Jurkat, Clone E6-1 (cell line): ENCODE measurements around the gene NHERF2. TPM values are rescaled to one million over a fixed set of nuclear protein-coding genes. Genes with fewer than 3 reads are reported as not detected.

Experiments
- DNase-seq: peaks from one replicate; pipeline ENCODE4 v3.0.0-alpha.2; 2011; ENCODE audit warnings: low read depth, low spot score
- H3K4me3 ChIP-seq: 2 replicates; pipeline ENCODE4 v1.5.1; 2011; ENCODE audit warnings: mild to moderate bottlenecking, low read length, control low read depth, moderate library complexity
- polyA plus RNA-seq: library from polyadenylated mRNA; unstranded; fragments of >200 nt; gene quantifications from one replicate; pipeline ENCODE4 v1.2.1, GENCODE V29; 2012; ENCODE audit warnings: missing spikeins; ENCODE audit not compliant: insufficient read length, insufficient read depth

NHERF2 gene
- polyA plus RNA-seq, result 31.7 TPM

GRCh38 chr16:2026461-2027023 is at the start of gene NHERF2:
NHERF2 (plus strand) TSS chr16:2026902; CDS start chr16:2027006, 104 bp downstream.
- peak within 1 kb of the TSS; percentile 24; the same call in 1 of the 2 replicates for H3K4me3 ChIP-seq
- DNase-seq, result no peak

DNA sequence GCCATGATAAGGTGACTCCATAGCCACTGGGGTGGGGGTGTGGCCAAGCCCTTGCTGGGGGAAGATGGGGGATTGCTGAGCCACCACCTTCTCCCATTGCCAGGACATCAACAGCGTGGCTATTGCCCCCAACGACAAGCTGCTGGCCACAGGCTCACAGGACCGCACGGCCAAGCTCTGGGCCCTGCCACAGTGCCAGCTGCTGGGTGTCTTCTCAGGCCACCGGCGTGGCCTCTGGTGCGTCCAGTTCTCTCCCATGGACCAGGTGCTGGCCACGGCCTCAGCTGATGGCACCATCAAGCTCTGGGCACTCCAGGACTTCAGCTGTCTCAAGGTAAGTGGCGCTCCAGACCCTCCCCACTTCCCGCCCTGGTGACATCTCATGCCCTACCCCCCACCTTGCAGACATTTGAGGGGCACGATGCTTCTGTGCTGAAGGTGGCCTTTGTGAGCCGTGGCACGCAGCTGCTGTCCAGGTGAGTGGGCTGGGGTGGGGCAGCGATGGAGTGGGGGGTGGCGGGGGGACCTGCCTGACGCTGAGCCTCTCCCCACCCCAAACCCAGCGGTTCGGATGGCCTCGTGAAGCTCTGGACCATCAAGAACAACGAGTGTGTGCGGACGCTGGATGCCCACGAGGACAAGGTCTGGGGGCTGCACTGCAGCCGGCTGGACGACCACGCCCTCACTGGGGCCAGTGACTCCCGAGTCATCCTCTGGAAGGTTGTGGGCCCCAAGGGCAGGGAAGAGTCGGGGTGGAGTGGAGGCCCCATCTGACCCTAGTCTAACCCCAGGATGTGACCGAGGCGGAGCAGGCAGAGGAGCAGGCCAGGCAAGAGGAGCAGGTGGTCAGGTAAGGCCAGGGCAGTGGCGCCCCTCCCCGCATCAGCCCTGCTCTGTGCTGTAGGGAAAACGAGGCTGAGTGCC is 49.5 kb upstream of the NHERF2 start:
- DNase-seq, result no peak
- H3K4me3 ChIP-seq, result no peak overlapping the region

DNA sequence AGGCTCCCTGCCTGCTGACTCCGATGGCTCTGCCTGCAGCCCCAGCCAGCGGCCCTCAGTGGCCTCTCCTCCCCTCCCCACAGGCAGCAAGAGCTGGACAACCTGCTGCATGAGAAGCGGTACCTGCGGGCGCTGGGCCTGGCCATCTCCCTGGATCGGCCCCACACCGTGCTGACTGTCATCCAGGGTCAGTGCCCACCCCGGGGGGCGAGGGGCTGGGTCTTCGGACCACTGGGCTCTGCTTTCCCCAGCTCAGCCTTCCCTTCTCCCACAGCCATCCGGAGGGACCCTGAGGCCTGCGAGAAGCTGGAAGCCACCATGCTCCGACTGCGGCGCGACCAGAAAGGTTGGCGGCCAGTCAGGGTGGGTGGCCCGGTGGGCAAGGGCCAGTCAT is 48.8 kb upstream of the NHERF2 start:
- H3K4me3 ChIP-seq, result no peak overlapping the region
- no peak for DNase-seq

GRCh38 chr16:1978476-1979120 is 48.1 kb upstream of the NHERF2 start:
- DNase-seq, result no peak
- H3K4me3 ChIP-seq, result no peak overlapping the region

- no peak for DNase-seq
These were observed 47.3 kb upstream of the NHERF2 start for GRCh38 chr16:1979271-1980029.

GRCh38 chr16:1980030-1980769 is 46.5 kb upstream of the NHERF2 start:
- DNase-seq, result no peak
- no peak overlapping the region for H3K4me3 ChIP-seq

More at GRCh38 chr16:1979271-1980029, 47.3 kb upstream of the NHERF2 start:
- no peak overlapping the region for H3K4me3 ChIP-seq

GRCh38 chr16:1980770-1981087 is 46.0 kb upstream of the NHERF2 start:
- H3K4me3 ChIP-seq, result no peak overlapping the region
- no peak for DNase-seq

GRCh38 chr16:1981398-1981836 is 45.3 kb upstream of the NHERF2 start, which contains the start of gene NOXO1:
NOXO1 (minus strand) TSS chr16:1981469; CDS start chr16:1981179, 290 bp downstream.
- H3K4me3 ChIP-seq, result no peak within 1 kb of the TSS
- no peak for DNase-seq

DNA sequence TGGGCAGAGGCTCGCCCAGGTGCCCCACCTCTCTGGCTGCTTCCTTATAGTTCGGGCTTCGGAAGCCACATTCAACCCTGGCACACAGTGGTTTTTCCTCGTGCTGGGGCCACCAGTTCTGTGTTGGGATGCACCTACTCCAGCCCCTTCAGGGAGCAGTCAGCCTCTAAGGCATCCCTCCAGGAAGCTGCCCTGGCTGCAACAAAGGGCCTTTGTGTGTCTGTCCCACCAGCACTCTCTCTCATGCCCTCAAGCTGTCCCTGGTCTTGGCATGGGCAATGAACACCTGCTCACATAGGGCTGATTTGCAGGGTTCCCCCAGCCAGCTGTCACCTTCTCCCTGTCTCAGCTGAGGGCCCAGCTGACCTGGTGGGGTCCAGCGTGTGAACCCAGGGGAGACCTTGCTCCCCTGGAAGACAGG is 44.7 kb upstream of the NHERF2 start:
- DNase-seq, result no peak
- no peak overlapping the region for H3K4me3 ChIP-seq

DNA sequence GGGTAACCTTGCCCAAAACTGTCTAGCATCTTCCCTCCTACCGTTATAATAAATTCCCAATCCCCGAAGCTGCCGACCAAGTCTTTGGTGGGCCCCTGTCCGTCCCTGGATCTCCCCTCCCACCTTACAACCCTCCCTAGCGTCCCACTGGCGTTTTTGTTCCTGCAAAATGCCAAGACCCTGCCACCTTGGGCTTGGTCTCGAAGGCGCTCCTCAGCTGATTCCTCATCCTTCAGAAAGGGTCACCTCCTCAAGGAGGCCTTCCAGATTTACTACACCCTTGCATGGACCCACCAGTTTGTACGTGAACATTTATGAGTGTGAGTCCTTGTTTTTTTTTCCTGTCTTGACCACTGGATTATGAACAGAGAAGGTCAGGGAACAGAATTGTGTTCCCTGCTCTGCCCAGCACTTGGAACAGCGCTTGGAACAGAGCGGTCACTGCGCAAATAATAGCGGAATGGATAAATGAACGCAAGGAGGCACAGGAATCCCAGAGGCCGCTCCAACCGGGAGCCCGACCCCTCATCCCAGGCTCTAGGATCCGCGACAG is 43.6 kb upstream of the NHERF2 start:
- H3K4me3 ChIP-seq, result peak overlapping the region; percentile 66
- DNase-seq, result no peak

DNA sequence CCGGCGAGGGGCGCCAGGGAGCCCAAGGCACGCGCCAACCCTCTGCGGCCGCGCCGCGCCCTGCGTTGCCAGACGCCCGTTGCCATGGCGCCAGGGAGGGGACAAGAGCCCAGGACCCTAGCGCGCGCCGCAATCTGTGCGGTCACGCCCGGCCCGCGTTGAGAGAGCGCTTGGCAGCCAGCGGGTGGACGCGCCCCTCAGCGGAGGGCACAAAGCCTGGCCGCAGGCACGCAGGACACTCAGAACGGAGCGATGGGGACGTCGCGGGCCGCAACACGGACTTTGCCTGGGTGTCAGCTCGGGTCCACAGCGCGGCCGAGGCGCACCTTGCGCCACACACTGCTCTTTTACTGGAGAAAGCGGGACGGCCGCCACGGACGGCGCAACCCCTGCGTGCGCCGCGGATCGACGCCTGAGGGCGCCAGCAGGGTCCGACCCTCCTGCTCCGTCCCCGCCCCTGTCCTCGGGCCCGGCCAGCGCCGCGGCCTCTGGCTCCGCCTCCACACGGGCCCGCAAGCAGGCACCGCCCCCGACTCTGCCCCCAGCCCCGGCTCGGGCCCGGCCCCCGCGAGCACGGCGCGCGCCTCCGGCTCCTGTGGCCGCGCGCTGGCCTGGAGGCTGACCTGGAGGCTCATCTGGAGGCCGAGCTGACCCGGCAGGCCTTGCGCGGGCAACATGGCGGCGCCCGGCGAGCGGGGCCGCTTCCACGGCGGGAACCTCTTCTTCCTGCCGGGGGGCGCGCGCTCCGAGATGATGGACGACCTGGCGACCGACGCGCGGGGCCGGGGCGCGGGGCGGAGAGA is 43.0 kb upstream of the NHERF2 start, which contains the start of gene GFER:
TSS of gene GFER (plus strand) at position 650 of the 803 bp plus-strand sequence. CDS start at position 676, 26 bp downstream.
- H3K4me3 ChIP-seq, result peak within 1 kb of the TSS; percentile 66
- DNase-seq, result peak; percentile 35

DNA sequence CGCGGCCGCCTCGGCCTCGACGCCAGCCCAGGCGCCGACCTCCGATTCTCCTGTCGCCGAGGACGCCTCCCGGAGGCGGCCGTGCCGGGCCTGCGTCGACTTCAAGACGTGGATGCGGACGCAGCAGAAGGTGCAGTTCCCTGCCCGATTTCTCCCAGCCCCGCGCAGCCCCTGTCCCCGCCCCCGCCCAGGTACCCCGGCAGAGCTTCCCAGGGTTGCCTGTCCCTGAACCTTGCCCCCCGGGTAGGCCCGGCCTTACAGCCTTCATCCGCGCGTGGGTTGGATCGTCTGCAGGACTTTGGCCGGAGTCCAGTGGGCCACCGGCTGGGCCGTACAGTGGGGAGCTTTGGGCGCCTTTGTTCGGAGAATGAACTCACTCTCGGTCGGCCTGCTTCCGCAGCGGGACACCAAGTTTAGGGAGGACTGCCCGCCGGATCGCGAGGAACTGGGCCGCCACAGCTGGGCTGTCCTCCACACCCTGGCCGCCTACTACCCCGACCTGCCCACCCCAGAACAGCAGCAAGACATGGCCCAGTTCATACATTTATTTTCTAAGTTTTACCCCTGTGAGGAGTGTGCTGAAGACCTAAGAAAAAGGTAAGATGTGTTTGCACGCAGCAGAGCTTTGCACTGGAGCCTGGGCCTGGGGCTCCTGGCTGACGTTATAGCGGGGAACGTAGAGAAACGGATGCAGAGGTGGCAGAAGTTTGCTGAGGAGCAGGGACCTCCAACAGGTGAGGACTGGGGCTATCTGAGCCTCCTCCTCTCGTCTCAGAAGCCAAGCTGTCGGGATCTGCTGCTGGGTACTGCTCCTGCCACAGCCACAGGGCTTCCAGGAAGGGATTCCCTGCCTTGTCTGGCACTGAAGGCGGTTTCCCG is 42.1 kb upstream of the NHERF2 start:
- peak overlapping the region; percentile 66 for H3K4me3 ChIP-seq
- DNase-seq, result no peak

DNA sequence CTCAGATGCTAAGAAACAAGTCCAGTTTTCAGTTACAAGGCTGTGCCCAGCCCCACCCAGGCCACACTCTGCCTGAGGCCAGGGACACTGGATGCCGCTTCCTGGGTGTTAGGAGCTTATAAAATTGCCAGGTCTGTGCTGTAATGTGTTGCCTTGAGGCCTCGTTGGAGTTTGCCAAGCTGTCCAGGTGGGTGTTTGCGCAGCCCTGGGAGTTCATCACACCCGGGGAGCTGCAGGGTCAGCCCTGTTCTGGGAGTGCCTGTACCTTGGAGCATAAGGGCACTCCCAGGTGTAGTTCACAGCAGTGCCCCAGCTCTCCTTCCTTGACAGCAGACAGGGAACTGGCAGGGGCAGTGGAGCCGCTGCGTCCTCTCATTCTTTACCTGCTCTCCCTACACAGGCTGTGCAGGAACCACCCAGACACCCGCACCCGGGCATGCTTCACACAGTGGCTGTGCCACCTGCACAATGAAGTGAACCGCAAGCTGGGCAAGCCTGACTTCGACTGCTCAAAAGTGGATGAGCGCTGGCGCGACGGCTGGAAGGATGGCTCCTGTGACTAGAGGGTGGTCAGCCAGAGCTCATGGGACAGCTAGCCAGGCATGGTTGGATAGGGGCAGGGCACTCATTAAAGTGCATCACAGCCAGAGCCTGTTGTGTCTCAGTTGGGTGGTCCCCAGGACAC is 41.1 kb upstream of the NHERF2 start:
- no peak for DNase-seq
- H3K4me3 ChIP-seq, result no peak overlapping the region

DNA sequence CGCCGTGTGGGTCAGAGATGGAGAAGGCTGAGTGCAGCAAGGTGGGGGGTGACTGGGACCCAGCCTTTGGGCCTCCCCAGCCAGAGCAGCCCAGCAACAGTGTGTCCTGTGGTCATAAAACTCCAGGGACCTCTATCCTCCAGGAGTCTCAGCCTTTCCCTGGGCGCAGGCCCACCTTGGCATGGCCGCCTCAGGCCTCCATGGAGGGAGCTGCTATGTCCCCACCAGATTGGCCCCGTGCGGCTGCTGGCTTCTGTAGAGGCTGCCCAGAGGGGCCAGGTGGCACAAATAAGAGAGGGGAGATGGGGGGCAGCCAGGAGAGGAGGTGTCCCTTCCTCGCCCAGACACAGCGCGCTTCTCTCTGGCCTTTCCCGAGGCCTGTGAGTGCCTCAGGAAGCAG is 39.5 kb upstream of the NHERF2 start:
- DNase-seq, result no peak
- H3K4me3 ChIP-seq, result no peak overlapping the region

GRCh38 chr16:1989209-1990100 is 37.2 kb upstream of the NHERF2 start, which contains the start of gene SYNGR3:
SYNGR3 (plus strand) TSS chr16:1989970; CDS start chr16:1990103, 133 bp downstream.
- no peak within 1 kb of the TSS for H3K4me3 ChIP-seq

More at GRCh38 chr16:1989209-1990100, 37.2 kb upstream of the NHERF2 start, which contains the start of gene SYNGR3:
- no peak for DNase-seq
